Glomerular visceral epithelial cell (primary cell): Measurements from ENCODE around the gene SHOC2.

ENCODE experiments used
- DNase-seq: peaks from one replicate; pipeline ENCODE4 v3.0.0-alpha.2; 2016; ENCODE audit errors: extremely low spot score

Gene SHOC2

GRCh38 chr10:110919349-110919931, at the start of gene SHOC2:
Gene SHOC2 (plus strand): TSS chr10:110919604. CDS start chr10:110964359, 44,755 bp downstream.
- peak; percentile 100 for DNase-seq

- DNase-seq: no peak
Measured at GRCh38 chr10:110870823-110871297, 48.5 kb upstream of the SHOC2 start.

GRCh38 chr10:110871298-110872084, 47.9 kb upstream of the SHOC2 start, which contains the start of gene PDCD4:
Gene PDCD4 (plus strand): TSS chr10:110871928. CDS start chr10:110876028, 4,100 bp downstream.
- DNase-seq: peak; percentile 98

- DNase-seq: peak; percentile 73
Measured at GRCh38 chr10:110872145-110872983, 47.0 kb upstream of the SHOC2 start.

GRCh38 chr10:110872984-110873923, 46.1 kb upstream of the SHOC2 start:
- no peak for DNase-seq

GRCh38 chr10:110873951-110874350, 45.5 kb upstream of the SHOC2 start:
- no peak for DNase-seq

- DNase-seq: no peak
Measured at GRCh38 chr10:110876000-110876399, 43.4 kb upstream of the SHOC2 start.

GRCh38 chr10:110876788-110877187, 42.6 kb upstream of the SHOC2 start:
- no peak for DNase-seq

GRCh38 chr10:110880012-110880411, 39.4 kb upstream of the SHOC2 start:
- DNase-seq: no peak

- DNase-seq: no peak
Measured at GRCh38 chr10:110881247-110881646, 38.2 kb upstream of the SHOC2 start.

- DNase-seq: no peak
Measured at GRCh38 chr10:110881905-110882304, 37.5 kb upstream of the SHOC2 start.

- DNase-seq: no peak
Measured at GRCh38 chr10:110883924-110884323, 35.5 kb upstream of the SHOC2 start.

GRCh38 chr10:110885932-110886674, 33.3 kb upstream of the SHOC2 start:
- no peak for DNase-seq

- DNase-seq: no peak
Measured at GRCh38 chr10:110887560-110887959, 31.8 kb upstream of the SHOC2 start.

- DNase-seq: no peak
Measured at GRCh38 chr10:110892602-110893288, 26.7 kb upstream of the SHOC2 start.

GRCh38 chr10:110893559-110894179, 25.7 kb upstream of the SHOC2 start:
- peak; percentile 35 for DNase-seq

- no peak for DNase-seq
Measured at GRCh38 chr10:110897184-110897583, 22.2 kb upstream of the SHOC2 start.

- DNase-seq: no peak
Measured at GRCh38 chr10:110898391-110898790, 21.0 kb upstream of the SHOC2 start.

GRCh38 chr10:110900983-110901382, 18.4 kb upstream of the SHOC2 start:
- no peak for DNase-seq
